ENCODE measurements around the gene PDSS2. TPM values are rescaled to one million over a fixed set of nuclear protein-coding genes. Genes with fewer than 3 reads are reported as not detected.

Gene PDSS2
- total and polyA plus RNA-seq, 2 of the 8 experiments (the other 6 are each of a cell fraction or from before 2014, with no cell fraction given), result 10.7 to 16.1 TPM

DNA sequence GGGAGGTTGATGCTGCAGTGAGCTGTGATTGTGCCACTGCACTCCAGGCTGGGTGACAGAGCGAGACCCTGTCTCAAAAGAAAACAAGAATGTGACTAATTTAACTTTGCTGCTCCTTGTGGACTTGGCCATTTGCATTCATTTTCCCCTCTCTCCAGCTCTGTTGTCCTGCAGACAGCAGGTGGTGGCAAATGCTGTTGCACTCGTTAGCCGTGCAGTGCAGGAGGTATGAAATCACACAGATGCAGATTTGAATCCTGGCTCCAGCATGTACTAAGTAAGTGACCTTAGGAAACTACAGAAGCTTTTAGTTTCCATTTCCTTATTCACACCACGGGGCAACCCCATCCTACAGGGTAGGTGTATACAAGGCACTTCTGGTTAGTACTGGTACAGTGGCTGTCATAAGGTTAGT, 334.4 kb downstream of the PDSS2 start:
- Histone ChIP-seq H2BK15ac (ENCODE audit: low read length) (no peak overlapping the region), H3K9me3 (ENCODE audit: insufficient read depth in 2 of 2, low read depth in 1 of 2, low read length in 1 of 2) (no peaks in the 10 kb centered on the region), H3K18ac (ENCODE audit: extremely low read depth, low read length) (no peak overlapping the region; the same call in 1 of the 2 replicates), H2BK20ac (ENCODE audit: low read length) (no peak overlapping the region), H3K4me3 (ENCODE audit: extremely low read depth in 1 of 4, insufficient read depth in 2 of 4, low read depth in 3 of 4, low read length in 4 of 4) (no peak overlapping the region), H3K23ac (ENCODE audit: insufficient read length) (no peak overlapping the region), H2AK5ac (ENCODE audit: low read depth, low read length) (no peak overlapping the region), H3K4ac (replicated peaks; ENCODE audit: insufficient read length, low read depth, low read length) (no peak overlapping the region), H3K56ac (replicated peaks; ENCODE audit: insufficient read length, low read depth, low read length) (no peak overlapping the region), H3K79me1 (ENCODE audit: low read depth, low read length) (no peaks in the 10 kb centered on the region), H3K4me2 (ENCODE audit: insufficient read depth in 1 of 2, low read depth in 2 of 2, low read length in 2 of 2) (no peak overlapping the region; a peak in 2 of 4 replicates), H3K4me1 (replicated peaks in 1 of 4; ENCODE audit: control insufficient read depth in 3 of 4, insufficient read depth in 4 of 4, low read length in 3 of 4) (peaks cover 2 to 14% (median 8%) of the 10 kb centered on the region in 4 experiments), H4K5ac (ENCODE audit: insufficient read length, low read depth, low read length) (peak overlapping the region; percentile 74), H3K23me2 (ENCODE audit: low read depth, low read length) (no peaks in the 10 kb centered on the region), H2BK12ac (ENCODE audit: low read depth, low read length) (peak overlapping the region; percentile 75; the same call in 1 of the 2 replicates), H3K36me3 (ENCODE audit: control insufficient read depth in 2 of 4, insufficient read depth in 4 of 4, low read length in 3 of 4) (no peaks in the 10 kb centered on the region), H3K9ac (replicated peaks in 1 of 4; ENCODE audit: extremely low read depth in 1 of 4, low read depth in 3 of 4, low read length in 3 of 4) (no peak overlapping the region), H2BK5ac (ENCODE audit: low read depth, low read length) (peak overlapping the region; percentile 3; the same call in 1 of the 2 replicates), H3K27me3 (replicated peaks in 1 of 4; ENCODE audit: control insufficient read depth in 3 of 4, extremely low read depth in 1 of 4, insufficient read depth in 3 of 4, low read length in 3 of 4) (no peaks in the 10 kb centered on the region), H2AFZ (ENCODE audit: low read length) (no peak overlapping the region), H3K27ac (ENCODE audit: low read depth, low read length) (no peak overlapping the region), H4K91ac (replicated peaks; ENCODE audit: insufficient read length, low read length) (no peak overlapping the region), H3K79me2 (ENCODE audit: control insufficient read depth in 1 of 2, insufficient read depth in 2 of 2, low read length in 2 of 2) (no peaks in the 10 kb centered on the region), H3K14ac (ENCODE audit: insufficient read length) (no peak overlapping the region), H4K8ac (ENCODE audit: extremely low read depth, insufficient read depth, low read length) (no peak overlapping the region), H4K20me1 (replicated peaks in 1 of 2; ENCODE audit: control insufficient read depth in 1 of 2, insufficient read depth in 2 of 2, low read length in 2 of 2) (no peaks in the 10 kb centered on the region), H2BK120ac (replicated peaks; ENCODE audit: low read depth, low read length) (no peak overlapping the region)
- CTCF ChIA-PET (ENCODE audit: partially characterized antibody), result interaction anchor here (0.6 to 3.6 kb wide), 10 partner anchors 8 to 778 kb away, joined by 3 to 16 read pairs (median 4); partner anchors contain the start of gene CRYBG1
- DNase-seq (ENCODE audit: low read depth in 1 of 2, low spot score in 2 of 2) (peak in 1 of 2 experiments; percentile 47), FAIRE-seq (peak; percentile 81)
- 10% methylated on average over 4 of the region's 4 CpGs; no CpG with 5 or more reads in 1 of the 2 experiments for WGBS, 2 experiments (ENCODE audit: extremely low coverage in 1 of 2, insufficient coverage in 1 of 2, insufficient read length in 1 of 2, insufficient replicate concordance in 2 of 2, low coverage in 1 of 2, low lambda C conversion rate in 2 of 2, missing lambda C conversion rate in 1 of 2)
- POLR2A ChIA-PET (ENCODE audit: partially characterized antibody), result interaction anchor here (0.6 to 3.0 kb wide), 5 partner anchors 9 to 424 kb away, joined by 3 to 26 read pairs (median 5); partner anchors contain the start of gene BEND3
- peak in 1 of 2 experiments; percentile 21; a peak in 1 of 4 replicates for TF ChIP-seq RAD21 (IDR thresholded peaks at IDR 0.05 in 1 of 2, conservative IDR thresholded peaks at IDR 0.05 in 1 of 2; ENCODE audit: low read depth in 2 of 2, low read length in 2 of 2)
- no peak for TF ChIP-seq GABPA (IDR thresholded peaks at IDR 0.05; ENCODE audit: borderline replicate concordance, insufficient read depth, low read length)
- no peak for TF ChIP-seq SP1 (IDR thresholded peaks at IDR 0.05; ENCODE audit: low read depth, low read length)
- peak; percentile 35; the same call in 1 of the 2 replicates for TF ChIP-seq CREB1 (IDR thresholded peaks at IDR 0.05)
- TF ChIP-seq ASH2L (IDR thresholded peaks at IDR 0.05; ENCODE audit: low read length), result no peak
- TF ChIP-seq SP4 (IDR thresholded peaks at IDR 0.05; ENCODE audit: low read length), result no peak
- TF ChIP-seq USF2 (IDR thresholded peaks at IDR 0.05; ENCODE audit: low read length), result no peak
- TF ChIP-seq EP300 (IDR thresholded peaks at IDR 0.05; ENCODE audit: borderline replicate concordance in 1 of 2, low read depth in 2 of 2, low read length in 2 of 2), result no peak
- no peak for TF ChIP-seq ATF2 (IDR thresholded peaks at IDR 0.05; ENCODE audit: low read length)
- TF ChIP-seq SP2 (IDR thresholded peaks at IDR 0.05; ENCODE audit: low read length), result no peak
- TF ChIP-seq JUN (IDR thresholded peaks at IDR 0.05; ENCODE audit: low read depth, low read length), result no peak
